ENCODE results near the gene BARX2.
"Not testable (repeated sequence)": the region's sequence is repeated elsewhere in the genome, so short reads cannot be mapped to it uniquely, and the experiment has no call there.

Gene BARX2

DNA sequence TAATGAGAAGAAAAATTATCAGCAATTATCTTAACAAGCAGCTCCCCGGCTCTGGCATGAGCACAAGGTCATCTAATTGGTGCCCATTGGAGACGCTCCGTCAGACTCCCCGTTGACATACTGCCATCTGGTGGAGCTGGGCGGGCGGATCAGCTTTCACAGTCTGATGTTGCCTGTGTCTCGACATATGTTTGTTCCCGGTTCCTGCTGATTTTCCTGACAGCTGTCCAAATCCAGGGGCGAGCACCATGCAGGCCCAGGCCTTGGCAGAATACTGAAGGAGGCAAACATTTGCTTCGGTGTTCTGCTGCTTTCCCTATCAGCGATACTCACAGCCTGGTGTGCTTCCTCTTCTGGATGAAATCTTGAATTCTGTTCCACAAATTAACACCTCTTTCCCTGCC is 43.8 kb upstream of the BARX2 start (continued):
- TF ChIP-seq ZNF610 (tag by site-specific recombination; IDR thresholded peaks at IDR 0.05; ENCODE audit: borderline replicate concordance), result 0 out of 2 replicates have a peak, but pooled peaks have one; percentile 22
- TF ChIP-seq ZNF768 (tag by site-specific recombination; IDR thresholded peaks at IDR 0.05), result no peak
- no peak for TF ChIP-seq ZNF76 (tag by site-specific recombination; IDR thresholded peaks at IDR 0.05; ENCODE audit: borderline replicate concordance, low read depth)
- TF ChIP-seq IKZF3 (tag by site-specific recombination; IDR thresholded peaks at IDR 0.05), result peak; percentile 31; the same call in 1 of the 2 replicates
- TF ChIP-seq ZNF544 (tag by site-specific recombination; IDR thresholded peaks at IDR 0.05), result no peak
- TF ChIP-seq CTCF (tag by site-specific recombination; IDR thresholded peaks at IDR 0.05), result peak; percentile 65
- TF ChIP-seq ZNF426 (tag by site-specific recombination; IDR thresholded peaks at IDR 0.05), result no peak
- peak; percentile 90 for TF ChIP-seq ZBTB17 (tag by site-specific recombination; IDR thresholded peaks at IDR 0.05)
- TF ChIP-seq ZXDB (tag by site-specific recombination; IDR thresholded peaks at IDR 0.05), result no peak

DNA sequence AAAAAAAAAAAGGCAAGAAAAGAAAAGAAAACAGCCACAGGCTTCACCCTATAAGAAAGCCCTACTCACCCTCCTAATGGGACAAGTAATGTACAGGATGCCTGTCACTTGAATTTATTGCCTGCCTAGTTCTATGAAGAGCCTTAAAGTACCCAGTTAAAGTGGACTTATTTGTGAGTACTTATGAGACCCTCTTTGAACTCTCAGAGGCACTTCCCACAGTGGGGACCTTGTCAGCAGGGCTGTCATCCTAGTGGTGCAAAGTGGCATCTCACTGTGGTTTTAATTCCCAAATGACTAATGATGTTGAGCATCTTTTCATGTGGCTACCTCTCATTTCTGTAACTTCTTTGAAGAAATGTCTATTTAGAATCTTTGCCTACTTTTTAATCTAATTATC is 41.8 kb upstream of the BARX2 start:
- H3K9me3 ChIP-seq (ENCODE audit: control insufficient read depth, insufficient read depth, low read depth, low read length), result no peaks in the 10 kb centered on the region
- H3K4me1 ChIP-seq (ENCODE audit: control insufficient read depth, insufficient read depth, low read length), result no peaks in the 10 kb centered on the region
- TF ChIP-seq ZNF48 (tag by site-specific recombination; IDR thresholded peaks at IDR 0.05) (no peak), EGR2 (tag by site-specific recombination; IDR thresholded peaks at IDR 0.05; ENCODE audit: low read depth) (no peak), KLF16 (tag by site-specific recombination; IDR thresholded peaks at IDR 0.05) (no peak), ZNF785 (tag by site-specific recombination; IDR thresholded peaks at IDR 0.05) (no peak), BCL6B (tag by site-specific recombination; IDR thresholded peaks at IDR 0.05) (no peak), ZNF501 (tag by site-specific recombination; IDR thresholded peaks at IDR 0.05) (no peak), ZNF707 (tag by site-specific recombination; IDR thresholded peaks at IDR 0.05) (no peak), ZNF571 (tag by site-specific recombination; IDR thresholded peaks at IDR 0.05) (no peak), MZF1 (tag by site-specific recombination; IDR thresholded peaks at IDR 0.05; ENCODE audit: borderline replicate concordance) (no peak), MEIS1 (CRISPR knock-in tag; IDR thresholded peaks at IDR 0.05; ENCODE audit: borderline replicate concordance) (no peak), ZNF423 (tag by site-specific recombination; IDR thresholded peaks at IDR 0.05) (no peak), ZFP41 (tag by site-specific recombination; IDR thresholded peaks at IDR 0.05; ENCODE audit: borderline replicate concordance) (no peak), ZNF558 (tag by site-specific recombination; IDR thresholded peaks at IDR 0.05) (no peak), ZNF311 (tag by site-specific recombination; IDR thresholded peaks at IDR 0.05; ENCODE audit: borderline replicate concordance) (no peak)
- TF ChIP-seq, protein P1, sequence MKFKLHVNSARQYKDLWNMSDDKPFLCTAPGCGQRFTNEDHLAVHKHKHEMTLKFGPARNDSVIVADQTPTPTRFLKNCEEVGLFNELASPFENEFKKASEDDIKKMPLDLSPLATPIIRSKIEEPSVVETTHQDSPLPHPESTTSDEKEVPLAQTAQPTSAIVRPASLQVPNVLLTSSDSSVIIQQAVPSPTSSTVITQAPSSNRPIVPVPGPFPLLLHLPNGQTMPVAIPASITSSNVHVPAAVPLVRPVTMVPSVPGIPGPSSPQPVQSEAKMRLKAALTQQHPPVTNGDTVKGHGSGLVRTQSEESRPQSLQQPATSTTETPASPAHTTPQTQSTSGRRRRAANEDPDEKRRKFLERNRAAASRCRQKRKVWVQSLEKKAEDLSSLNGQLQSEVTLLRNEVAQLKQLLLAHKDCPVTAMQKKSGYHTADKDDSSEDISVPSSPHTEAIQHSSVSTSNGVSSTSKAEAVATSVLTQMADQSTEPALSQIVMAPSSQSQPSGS (tag by site-specific recombination; IDR thresholded peaks at IDR 0.05; ENCODE audit: low read depth), result no peak
- no peaks in the 10 kb centered on the region for H3K36me3 ChIP-seq (ENCODE audit: control insufficient read depth in 2 of 2, insufficient read depth in 1 of 2, low read length in 2 of 2)
- H3K27ac ChIP-seq (ENCODE audit: extremely low read depth, low read depth, low read length), result no peak overlapping the region
- ChIA-PET POLR2A (no interaction called here), CTCF (interaction anchor here (0.5 to 7.0 kb wide), 8 partner anchors 15 to 448 kb away, joined by 3 to 70 read pairs (median 5); no protein-coding TSS in a partner anchor)
- H3K4me3 ChIP-seq (ENCODE audit: low read depth, low read length), result no peak overlapping the region

DNA sequence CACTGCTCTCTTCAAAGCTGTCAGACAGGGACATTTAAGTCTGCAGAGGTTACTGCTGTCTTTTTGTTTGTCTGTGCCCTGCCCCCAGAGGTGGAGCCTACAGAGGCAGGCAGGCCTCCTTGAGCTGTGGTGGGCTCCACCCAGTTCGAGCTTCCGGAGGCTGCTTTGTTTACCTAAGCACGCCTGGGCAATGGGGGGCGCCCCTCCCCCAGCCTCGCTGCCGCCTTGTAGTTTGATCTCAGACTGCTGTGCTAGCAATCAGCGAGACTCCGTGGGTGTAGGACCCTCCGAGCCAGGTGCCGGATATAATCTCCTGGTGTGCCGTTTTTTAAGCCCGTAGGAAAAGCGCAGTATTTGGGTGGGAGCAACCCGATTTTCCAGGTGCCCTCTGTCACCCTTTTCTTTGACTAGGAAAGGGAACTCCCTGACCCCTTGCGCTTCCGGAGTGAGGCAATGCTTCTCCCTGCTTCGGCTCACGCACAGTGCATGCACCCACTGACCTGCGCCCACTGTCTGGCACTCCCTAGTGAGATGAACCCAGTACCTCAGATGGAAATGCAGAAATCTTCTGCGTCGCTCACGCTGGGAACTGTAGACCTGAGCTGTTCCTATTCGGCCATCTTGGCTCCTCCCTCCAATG is 31.2 kb upstream of the BARX2 start:
- H3K4me1 ChIP-seq (ENCODE audit: control insufficient read depth, insufficient read depth, low read length); POLR2A ChIA-PET; H3K27ac ChIP-seq (ENCODE audit: extremely low read depth, low read depth, low read length); H3K4me3 ChIP-seq (ENCODE audit: low read depth, low read length); H3K36me3 ChIP-seq (ENCODE audit: control insufficient read depth in 2 of 2, insufficient read depth in 1 of 2, low read length in 2 of 2); H3K9me3 ChIP-seq (ENCODE audit: control insufficient read depth, insufficient read depth, low read depth, low read length); CTCF ChIA-PET: not testable (repeated sequence)

All from HEK293 (cell line).